Natural killer cell (primary cell): ENCODE data around the gene MRPL36. TPM values are rescaled to one million over a fixed set of nuclear protein-coding genes. Genes with fewer than 3 reads are reported as not detected.

ENCODE experiments used
- ATAC-seq, 3 donors: fragments of 150-1000 bp in 2 of 3; fragments of 200-7000 bp in 1 of 3; cut with Tn5 transposase; 1 replicate in 1 of 3; 2 replicates in 2 of 3; pipeline ENCODE4 v1.10.0; 2021; ENCODE audit warnings: mild to moderate bottlenecking in 2 of 3, moderate library complexity in 2 of 3
- DNase-seq, 2 donors: peaks; one replicate each; pipeline versions ENCODE4 v3.0.0 to v3.0.0-alpha.2; 2013 to 2021; ENCODE audit warnings: mixed read lengths in 1 of 2
- H3K27ac ChIP-seq: one replicate; pipeline ENCODE4 v1.5.1; 2013; ENCODE audit warnings: mild to moderate bottlenecking, low read length
- H3K27me3 ChIP-seq: one replicate; pipeline ENCODE4 v1.6.1; 2013; ENCODE audit warnings: low read length; ENCODE audit not compliant: control insufficient read depth, insufficient read depth
- H3K36me3 ChIP-seq: one replicate; pipeline ENCODE4 v1.6.1; 2013; ENCODE audit warnings: low read length; ENCODE audit not compliant: control insufficient read depth, insufficient read depth
- H3K4me1 ChIP-seq: one replicate; pipeline ENCODE4 v1.6.1; 2013; ENCODE audit warnings: low read length; ENCODE audit not compliant: control insufficient read depth, insufficient read depth
- H3K4me3 ChIP-seq: one replicate; pipeline ENCODE4 v1.5.1; 2013; ENCODE audit warnings: low read length
- H3K9me3 ChIP-seq: one replicate; pipeline ENCODE4 v1.6.1; 2013; ENCODE audit warnings: low read length; ENCODE audit not compliant: control insufficient read depth, insufficient read depth
- H3K27ac Mint-ChIP-seq, 2 donors: one replicate each; pipeline ENCODE4 v1.8.0; 2022; ENCODE audit warnings: mild to moderate bottlenecking in 2 of 2, mixed read lengths in 2 of 2, moderate library complexity in 1 of 2
- H3K27me3 Mint-ChIP-seq, 2 donors: one replicate each; pipeline ENCODE4 v1.8.0; 2022; ENCODE audit warnings: low read depth in 2 of 2, mixed read lengths in 2 of 2
- H3K36me3 Mint-ChIP-seq: one replicate; pipeline ENCODE4 v1.8.0; 2022; ENCODE audit warnings: mixed read lengths
- H3K4me1 Mint-ChIP-seq, 2 donors: one replicate each; pipeline ENCODE4 v1.8.0; 2022; ENCODE audit warnings: mixed read lengths in 2 of 2
- H3K4me3 Mint-ChIP-seq: one replicate; pipeline ENCODE4 v1.8.0; 2022; ENCODE audit warnings: mild to moderate bottlenecking, moderate library complexity, mixed read lengths
- H3K9me3 Mint-ChIP-seq, 2 donors: one replicate each; pipeline ENCODE4 v1.8.0; 2022; ENCODE audit warnings: mixed read lengths in 2 of 2
- CTCF ChIP-seq: fragments of 200-600 bp; IDR thresholded peaks from one replicate; pipeline ENCODE4 v1.8.0; 2022; ENCODE audit warnings: antibody characterized with exemption
- WGBS: methylation state at CpG from one replicate; pipeline ENCODE4 v1.1.7; 2013; ENCODE audit warnings: missing lambda C conversion rate; ENCODE audit not compliant: insufficient coverage; 5-methylcytosine and 5-hydroxymethylcytosine counted together
- intact Hi-C: fragments of 100-400 bp; cut with micrococcal nuclease; formaldehyde crosslinking; loops from one replicate; pipeline ENCODE4 v1.14.2; 2022
- total RNA-seq, 4 donors: library from RNA; stranded (reverse); fragments of 120-200 nt in 1 of 4; gene quantifications; one replicate each; pipeline versions ENCODE4 v1.2.3 to v1.2.4, GENCODE V29; 2013 to 2022

The MRPL36 gene
- total RNA-seq, 3 donors from 2014 or later (not counting 1 experiment from before 2014, with no cell fraction given): 14.1 to 21.2 (median 17.1) TPM

DNA sequence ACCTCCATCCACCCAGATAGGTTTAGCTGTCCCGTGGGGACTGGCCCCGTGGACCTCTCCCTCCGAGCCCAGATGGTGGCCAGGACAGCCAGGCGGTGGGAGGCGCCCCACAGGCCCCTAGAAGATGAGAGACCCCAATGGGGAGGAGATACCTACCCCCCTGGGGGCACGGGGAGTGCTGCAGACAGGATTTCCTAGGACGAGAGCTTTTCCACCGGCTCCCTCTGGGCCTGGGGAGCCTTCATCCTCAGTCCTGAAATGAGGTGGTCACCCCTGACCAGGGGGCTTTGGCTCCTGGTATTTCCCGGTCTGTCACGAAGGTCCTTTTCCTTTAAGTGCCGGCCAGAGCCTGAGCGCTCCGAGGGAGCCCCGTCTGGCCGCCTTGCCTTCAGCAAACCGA lies 46.8 kb downstream of the MRPL36 start:
- no peak for TF ChIP-seq CTCF
- H3K27ac Mint-ChIP-seq: no peak overlapping the region
- no peak for ATAC-seq
- Histone ChIP-seq H3K27me3 (no peaks in the 10 kb centered on the region), H3K4me1 (no peaks in the 10 kb centered on the region), H3K36me3 (no peaks in the 10 kb centered on the region), H3K27ac (no peak overlapping the region), H3K4me3 (no peak overlapping the region), H3K9me3 (no peaks in the 10 kb centered on the region)
- peaks cover 0 to 6% of the 10 kb centered on the region in 2 donors for H3K27me3 Mint-ChIP-seq
- intact Hi-C loops: no loop called here
- H3K4me1 Mint-ChIP-seq: no peaks in the 10 kb centered on the region
- H3K4me3 Mint-ChIP-seq: no peak overlapping the region
- WGBS: 77% methylated on average over 16 of the region's 16 CpGs
- no peaks in the 10 kb centered on the region for H3K36me3 Mint-ChIP-seq
- H3K9me3 Mint-ChIP-seq: no peaks in the 10 kb centered on the region
- no peak for DNase-seq

- Mint-ChIP-seq H3K4me3 (no peak overlapping the region), H3K27me3 (peaks cover 0 to 6% of the 10 kb centered on the region in 2 donors), H3K36me3 (no peaks in the 10 kb centered on the region), H3K27ac (no peak overlapping the region), H3K9me3 (no peaks in the 10 kb centered on the region), H3K4me1 (no peaks in the 10 kb centered on the region)
- H3K27me3 ChIP-seq: no peaks in the 10 kb centered on the region
- WGBS: 83% methylated on average over 27 of the region's 29 CpGs
- no peak overlapping the region for H3K4me3 ChIP-seq
- no peak for TF ChIP-seq CTCF
- no peaks in the 10 kb centered on the region for H3K36me3 ChIP-seq
- ATAC-seq (no peak), DNase-seq (no peak)
- H3K4me1 ChIP-seq: no peaks in the 10 kb centered on the region
- intact Hi-C loops: no loop called here
- no peaks in the 10 kb centered on the region for H3K9me3 ChIP-seq
- H3K27ac ChIP-seq: no peak overlapping the region
Measured at GRCh38 chr5:1751864-1752822, 47.5 kb downstream of the MRPL36 start.

GRCh38 chr5:1751026-1751863 lies 48.4 kb downstream of the MRPL36 start:
- no peaks in the 10 kb centered on the region for H3K9me3 ChIP-seq
- Mint-ChIP-seq H3K36me3 (no peaks in the 10 kb centered on the region), H3K27ac (no peak overlapping the region), H3K4me1 (no peaks in the 10 kb centered on the region), H3K27me3 (peaks cover 0 to 6% of the 10 kb centered on the region in 2 donors), H3K9me3 (no peaks in the 10 kb centered on the region), H3K4me3 (no peak overlapping the region)
- 61% methylated on average over 27 of the region's 27 CpGs for WGBS
- no peaks in the 10 kb centered on the region for H3K27me3 ChIP-seq
- no peak for ATAC-seq
- no peaks in the 10 kb centered on the region for H3K36me3 ChIP-seq
- no peak overlapping the region for H3K4me3 ChIP-seq
- no peaks in the 10 kb centered on the region for H3K4me1 ChIP-seq
- intact Hi-C loops: no loop called here
- no peak overlapping the region for H3K27ac ChIP-seq
- no peak for TF ChIP-seq CTCF
- no peak for DNase-seq
